Nephron (organoid): ENCODE data around the gene FN1.

Source experiments
- H3K27ac Mint-ChIP-seq, 3 experiments: 2 replicates each; pipeline ENCODE4 v1.8.0; 2020; ENCODE audit warnings: mixed read lengths in 3 of 3, mild to moderate bottlenecking in 2 of 3, moderate library complexity in 1 of 3
- H3K27me3 Mint-ChIP-seq: 2 replicates; pipeline ENCODE4 v1.8.0; 2021; ENCODE audit warnings: low read depth, mild to moderate bottlenecking, moderate library complexity, mixed read lengths
- H3K36me3 Mint-ChIP-seq: 2 replicates; pipeline ENCODE4 v1.8.0; 2020; ENCODE audit warnings: low read depth, mixed read lengths
- H3K4me1 Mint-ChIP-seq: 2 replicates; pipeline ENCODE4 v1.8.0; 2020; ENCODE audit warnings: mixed read lengths
- H3K4me3 Mint-ChIP-seq, 3 experiments: 2 replicates each; pipeline ENCODE4 v1.8.0; 2020; ENCODE audit warnings: mild to moderate bottlenecking in 3 of 3, mixed read lengths in 3 of 3, moderate library complexity in 2 of 3
- H3K9me3 Mint-ChIP-seq: 2 replicates; pipeline ENCODE4 v1.8.0; 2020; ENCODE audit warnings: mixed read lengths
- CTCF ChIP-seq, 3 experiments: fragments of 200-600 bp; sonication (generic); IDR thresholded peaks; one replicate each; pipeline ENCODE4 v1.5.0; 2021; ENCODE audit warnings: antibody characterized with exemption in 3 of 3; ENCODE audit not compliant: unreplicated experiment in 3 of 3

FN1 gene

GRCh38 chr2:215479121-215479520 lies 43.3 kb upstream of the FN1 start:
- no peaks in the 10 kb centered on the region for H3K27me3 Mint-ChIP-seq
- no peak for TF ChIP-seq CTCF (IDR thresholded peaks at IDR 0.05; ENCODE audit: unreplicated experiment in 3 of 3)
- H3K9me3 Mint-ChIP-seq: no peaks in the 10 kb centered on the region
- H3K4me3 Mint-ChIP-seq: no peak overlapping the region
- no peak overlapping the region for H3K27ac Mint-ChIP-seq
- H3K4me1 Mint-ChIP-seq: no peaks in the 10 kb centered on the region
- H3K36me3 Mint-ChIP-seq: no peaks in the 10 kb centered on the region

GRCh38 chr2:215476424-215476823 lies 40.6 kb upstream of the FN1 start:
- Mint-ChIP-seq H3K4me1 (no peaks in the 10 kb centered on the region), H3K4me3 (no peak overlapping the region), H3K36me3 (no peaks in the 10 kb centered on the region), H3K9me3 (no peaks in the 10 kb centered on the region), H3K27ac (no peak overlapping the region), H3K27me3 (no peaks in the 10 kb centered on the region)
- TF ChIP-seq CTCF (IDR thresholded peaks at IDR 0.05; ENCODE audit: unreplicated experiment in 3 of 3): no peak

- peaks cover 6% of the 10 kb centered on the region for H3K9me3 Mint-ChIP-seq
- H3K27me3 Mint-ChIP-seq: no peaks in the 10 kb centered on the region
- peaks cover 37% of the 10 kb centered on the region for H3K4me1 Mint-ChIP-seq
- H3K36me3 Mint-ChIP-seq: no peaks in the 10 kb centered on the region
- H3K4me3 Mint-ChIP-seq: no peak overlapping the region
- peak overlapping the region in 2 of 3 experiments; percentile 80 to 87 for H3K27ac Mint-ChIP-seq
- no peak for TF ChIP-seq CTCF (IDR thresholded peaks at IDR 0.05; ENCODE audit: unreplicated experiment in 3 of 3)
Measured at GRCh38 chr2:215466097-215466909, 30.4 kb upstream of the FN1 start.

- H3K4me3 Mint-ChIP-seq: no peak overlapping the region
- H3K4me1 Mint-ChIP-seq: peaks cover 48% of the 10 kb centered on the region
- TF ChIP-seq CTCF (IDR thresholded peaks at IDR 0.05; ENCODE audit: unreplicated experiment in 3 of 3): no peak
- no peaks in the 10 kb centered on the region for H3K36me3 Mint-ChIP-seq
- peaks cover 6% of the 10 kb centered on the region for H3K9me3 Mint-ChIP-seq
- no peaks in the 10 kb centered on the region for H3K27me3 Mint-ChIP-seq
- H3K27ac Mint-ChIP-seq: peak overlapping the region in 1 of 3 experiments; percentile 59
Measured at GRCh38 chr2:215465256-215465655, 29.4 kb upstream of the FN1 start.

GRCh38 chr2:215461836-215462532 lies 26.1 kb upstream of the FN1 start:
- no peaks in the 10 kb centered on the region for H3K36me3 Mint-ChIP-seq
- H3K9me3 Mint-ChIP-seq: no peaks in the 10 kb centered on the region
- H3K27me3 Mint-ChIP-seq: no peaks in the 10 kb centered on the region
- peak overlapping the region; percentile 17 to 69 (median 48) for H3K27ac Mint-ChIP-seq
- peaks cover 48% of the 10 kb centered on the region for H3K4me1 Mint-ChIP-seq
- peak overlapping the region in 1 of 3 experiments; percentile 20 for H3K4me3 Mint-ChIP-seq
- TF ChIP-seq CTCF (IDR thresholded peaks at IDR 0.05; ENCODE audit: unreplicated experiment in 3 of 3): no peak
